PC-3 (cell line): ENCODE results near the gene SIGMAR1.

ENCODE experiments used
- CTCF ChIP-seq: fragments of 300-600 bp; sonication (generic); conservative IDR thresholded peaks from 2 replicates; pipeline ENCODE4 v1.5.1; 2017; ENCODE audit warnings: antibody characterized with exemption, low read depth, mild to moderate bottlenecking, low read length
- EZH2 ChIP-seq: fragments of 300-600 bp; sonication (generic); IDR thresholded peaks from one replicate; pipeline ENCODE4 v1.6.1; 2017; ENCODE audit warnings: antibody characterized with exemption, mild to moderate bottlenecking, low read length; ENCODE audit not compliant: unreplicated experiment

- TF ChIP-seq EZH2: no peak
- no peak for TF ChIP-seq CTCF
These were observed at the start of gene SIGMAR1 for GRCh38 chr9:34637356-34638137.
